ENCODE results near the gene KLHL40. TPM values are rescaled to one million over a fixed set of nuclear protein-coding genes. Genes with fewer than 3 reads are reported as not detected.

The KLHL40 gene
- polyA plus RNA-seq, 5 donors: 6.6 TPM; not detected in 4

GRCh38 chr3:42656680-42657610 is 28.4 kb upstream of the KLHL40 start:
- no peak for DNase-seq

GRCh38 chr3:42657675-42658074 is 27.7 kb upstream of the KLHL40 start:
- no peak for DNase-seq

- no peak for DNase-seq
Observed at GRCh38 chr3:42658091-42658770, 27.1 kb upstream of the KLHL40 start.

- no peak for DNase-seq
Observed at GRCh38 chr3:42658771-42659390, 26.5 kb upstream of the KLHL40 start.

- DNase-seq: no peak
Observed at GRCh38 chr3:42659451-42660130, 25.7 kb upstream of the KLHL40 start.

GRCh38 chr3:42660131-42660715 is 25.1 kb upstream of the KLHL40 start:
- no peak for DNase-seq

- DNase-seq: no peak
Observed at GRCh38 chr3:42660898-42661297, 24.4 kb upstream of the KLHL40 start.

GRCh38 chr3:42661593-42662022 is 23.7 kb upstream of the KLHL40 start:
- no peak for DNase-seq

GRCh38 chr3:42662037-42662812 is 23.1 kb upstream of the KLHL40 start:
- no peak for DNase-seq

- DNase-seq: no peak
Observed at GRCh38 chr3:42662813-42663535, 22.4 kb upstream of the KLHL40 start.

GRCh38 chr3:42663581-42664437 is 21.5 kb upstream of the KLHL40 start:
- DNase-seq: no peak

- no peak for DNase-seq
Observed at GRCh38 chr3:42664438-42664803, 20.9 kb upstream of the KLHL40 start.

- DNase-seq: no peak
Observed at GRCh38 chr3:42665050-42665878, 20.1 kb upstream of the KLHL40 start.

- DNase-seq: no peak
Observed at GRCh38 chr3:42666022-42666421, 19.3 kb upstream of the KLHL40 start.

GRCh38 chr3:42666577-42666998 is 18.7 kb upstream of the KLHL40 start:
- DNase-seq: no peak

GRCh38 chr3:42667096-42667522 is 18.2 kb upstream of the KLHL40 start:
- no peak for DNase-seq

GRCh38 chr3:42667523-42668412 is 17.6 kb upstream of the KLHL40 start:
- DNase-seq: no peak

All from right lung (tissue), 5 donors.